CD4-positive, alpha-beta memory T cell (primary cell): ENCODE measurements around the gene TOR1A. TPM values are rescaled to one million over a fixed set of nuclear protein-coding genes. Genes with fewer than 3 reads are reported as not detected.

Experiments
- CTCF ChIA-PET: fragments of 350-600 bp; sonication (Branson Sonifier 250); formaldehyde crosslinking; loops from one replicate; lab custom pipeline; 2021; ENCODE audit warnings: inconsistent platforms; ENCODE audit not compliant: partially characterized antibody; lab: Charles Lee
- POLR2A ChIA-PET: fragments of 350-600 bp; sonication (Branson Sonifier 250); formaldehyde crosslinking; loops from one replicate; lab custom pipeline; 2021; ENCODE audit not compliant: partially characterized antibody; lab: Charles Lee
- DNase-seq, 5 donors: peaks; one replicate each; pipeline versions ENCODE4 v3.0.0 to v3.0.0-alpha.2; 2020 to 2022; ENCODE audit warnings: mixed read lengths in 1 of 5
- H3K27ac ChIP-seq: one replicate; pipeline ENCODE4 v1.7.0; 2013; ENCODE audit warnings: low read depth, low read length
- H3K27me3 ChIP-seq: 2 replicates; pipeline ENCODE4 v1.7.0; 2013; ENCODE audit warnings: mild to moderate bottlenecking, low read length, moderate library complexity; ENCODE audit not compliant: insufficient read depth
- H3K36me3 ChIP-seq: 2 replicates; pipeline ENCODE4 v1.7.0; 2013; ENCODE audit warnings: mild to moderate bottlenecking, low read length, moderate library complexity; ENCODE audit not compliant: insufficient read depth
- H3K4me1 ChIP-seq: 2 replicates; pipeline ENCODE4 v1.7.0; 2013; ENCODE audit warnings: mild to moderate bottlenecking, low read length, moderate library complexity; ENCODE audit not compliant: insufficient read depth
- H3K4me3 ChIP-seq, 2 donors: one replicate each; pipeline ENCODE4 v1.7.0; 2013; ENCODE audit warnings: low read length in 2 of 2, mild to moderate bottlenecking in 1 of 2
- H3K9me3 ChIP-seq, 2 donors: one replicate each; pipeline ENCODE4 v1.7.0; 2013; ENCODE audit warnings: low read length in 2 of 2, control low read depth in 1 of 2; ENCODE audit not compliant: control insufficient read depth in 1 of 2
- H3K27ac Mint-ChIP-seq, 7 donors: one replicate each; pipeline ENCODE4 v1.8.0; 2020 to 2021; ENCODE audit warnings: mixed read lengths in 7 of 7, mild to moderate bottlenecking in 6 of 7, inconsistent platforms in 3 of 7, moderate library complexity in 3 of 7
- H3K27me3 Mint-ChIP-seq, 2 donors: one replicate each; pipeline ENCODE4 v1.8.0; 2020 to 2021; ENCODE audit warnings: mixed read lengths in 2 of 2
- H3K36me3 Mint-ChIP-seq, 2 donors: one replicate each; pipeline ENCODE4 v1.8.0; 2020 to 2021; ENCODE audit warnings: mixed read lengths in 2 of 2, inconsistent platforms in 1 of 2, mild to moderate bottlenecking in 1 of 2
- H3K4me1 Mint-ChIP-seq, 4 donors: one replicate each; pipeline ENCODE4 v1.8.0; 2020 to 2021; ENCODE audit warnings: mixed read lengths in 4 of 4, mild to moderate bottlenecking in 1 of 4
- H3K4me3 Mint-ChIP-seq, 8 donors: one replicate each; pipeline ENCODE4 v1.8.0; 2020 to 2021; ENCODE audit warnings: mixed read lengths in 8 of 8, mild to moderate bottlenecking in 7 of 8, moderate library complexity in 6 of 8, inconsistent platforms in 3 of 8
- H3K9me3 Mint-ChIP-seq, 8 donors: one replicate each; pipeline ENCODE4 v1.8.0; 2020 to 2021; ENCODE audit warnings: mixed read lengths in 8 of 8, mild to moderate bottlenecking in 5 of 8, inconsistent platforms in 3 of 8, moderate library complexity in 1 of 8
- intact Hi-C: fragments of 100-400 bp; cut with micrococcal nuclease; formaldehyde crosslinking; loops from one replicate; pipeline ENCODE4 v1.15.1; 2023
- polyA plus RNA-seq, 2 donors: library from polyadenylated mRNA; unstranded; fragments of 300-500 nt; fragmentation: Illumina TruSeq; gene quantifications; one replicate each; pipeline ENCODE4 v1.2.3, GENCODE V29; 2021
- total RNA-seq, 2 experiments: library from RNA; stranded (reverse); gene quantifications; one replicate each; pipeline ENCODE4 v1.2.3, GENCODE V29; 2021

TOR1A gene
- total and polyA plus RNA-seq, 4 experiments from 2014 or later, result 39.8 to 82.5 (median 54.1) TPM

DNA sequence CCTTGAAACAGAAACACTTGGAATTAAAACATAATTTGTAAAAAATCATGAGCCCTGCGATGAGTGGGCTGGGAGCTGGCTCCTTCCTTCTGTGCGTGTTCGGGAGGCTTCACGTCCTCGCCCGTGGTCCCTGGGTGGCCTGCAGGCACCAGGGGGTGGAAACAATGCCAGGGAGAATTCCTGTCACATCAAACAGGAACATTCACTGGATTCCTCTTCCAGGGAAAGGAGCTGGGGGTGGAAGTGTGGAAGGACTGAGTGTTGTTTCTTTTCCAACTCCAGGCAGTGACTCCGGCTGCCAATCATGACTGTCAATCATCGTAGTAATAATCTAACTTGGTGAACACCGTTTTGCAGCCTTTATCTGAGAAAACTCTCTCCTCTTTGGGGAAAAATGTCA is 10.3 kb downstream of the TOR1A start:
- POLR2A ChIA-PET, result no interaction called here
- peak overlapping the region in 1 of 7 donors; percentile 27 for H3K27ac Mint-ChIP-seq
- H3K9me3 Mint-ChIP-seq, result no peaks in the 10 kb centered on the region
- peaks cover 7% of the 10 kb centered on the region for H3K4me1 ChIP-seq
- peaks cover 12 to 36% (median 14%) of the 10 kb centered on the region in 4 donors for H3K4me1 Mint-ChIP-seq
- no peaks in the 10 kb centered on the region for H3K27me3 ChIP-seq
- CTCF ChIA-PET, result no interaction called here
- H3K4me3 Mint-ChIP-seq, result no peak overlapping the region
- no peak overlapping the region for H3K4me3 ChIP-seq
- peaks cover 29 to 77% of the 10 kb centered on the region in 2 donors for H3K36me3 Mint-ChIP-seq
- no peaks in the 10 kb centered on the region for H3K27me3 Mint-ChIP-seq
- DNase-seq, result no peak
- H3K27ac ChIP-seq, result no peak overlapping the region
- intact Hi-C loops, result no loop called here
- no peaks in the 10 kb centered on the region for H3K9me3 ChIP-seq
- peaks cover 59% of the 10 kb centered on the region for H3K36me3 ChIP-seq

DNA sequence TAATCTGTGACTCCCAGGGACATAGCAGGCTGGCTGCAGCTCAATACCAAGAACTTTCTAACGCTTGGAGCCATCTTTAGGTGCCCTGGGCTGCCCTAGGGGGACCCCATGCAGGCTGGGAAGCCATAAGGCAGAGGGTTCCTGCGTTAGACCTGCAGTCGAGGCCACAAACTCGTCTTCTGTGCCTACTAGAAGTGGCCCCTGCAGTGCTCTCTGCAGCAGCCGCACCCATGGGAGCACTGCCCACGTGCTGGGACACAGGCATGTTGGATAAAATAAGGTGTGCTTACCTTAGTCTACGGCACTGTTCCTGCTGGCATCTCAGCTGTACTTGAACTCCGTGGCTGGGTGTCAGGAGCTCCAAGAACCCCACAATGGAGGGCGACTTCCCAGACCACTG is 11.6 kb downstream of the TOR1A start:
- ChIA-PET CTCF (interaction anchor here (2.4 kb wide), 1 partner anchor 22 kb away, joined by 5 read pairs; no protein-coding TSS in a partner anchor), POLR2A (interaction anchor here (1.0 to 2.0 kb wide), 5 partner anchors 9 to 151 kb away, joined by 3 to 13 read pairs (median 4); partner anchors contain the start of genes C9orf78, TOR1B and USP20)
- intact Hi-C loops, result no loop called here
- no peak for DNase-seq
- H3K27ac Mint-ChIP-seq, result peak overlapping the region in 4 of 7 donors; percentile 28 to 76 (median 51)
- no peak overlapping the region for H3K4me3 Mint-ChIP-seq
- Histone ChIP-seq H3K4me1 (peaks cover 7% of the 10 kb centered on the region), H3K27ac (no peak overlapping the region), H3K9me3 (no peaks in the 10 kb centered on the region), H3K36me3 (peaks cover 59% of the 10 kb centered on the region), H3K27me3 (no peaks in the 10 kb centered on the region), H3K4me3 (no peak overlapping the region)
- peaks cover 0 to 1% (median 0%) of the 10 kb centered on the region in 8 donors for H3K9me3 Mint-ChIP-seq
- H3K27me3 Mint-ChIP-seq, result no peaks in the 10 kb centered on the region
- H3K4me1 Mint-ChIP-seq, result peaks cover 12 to 33% (median 13%) of the 10 kb centered on the region in 4 donors
- H3K36me3 Mint-ChIP-seq, result peaks cover 26 to 71% of the 10 kb centered on the region in 2 donors

DNA sequence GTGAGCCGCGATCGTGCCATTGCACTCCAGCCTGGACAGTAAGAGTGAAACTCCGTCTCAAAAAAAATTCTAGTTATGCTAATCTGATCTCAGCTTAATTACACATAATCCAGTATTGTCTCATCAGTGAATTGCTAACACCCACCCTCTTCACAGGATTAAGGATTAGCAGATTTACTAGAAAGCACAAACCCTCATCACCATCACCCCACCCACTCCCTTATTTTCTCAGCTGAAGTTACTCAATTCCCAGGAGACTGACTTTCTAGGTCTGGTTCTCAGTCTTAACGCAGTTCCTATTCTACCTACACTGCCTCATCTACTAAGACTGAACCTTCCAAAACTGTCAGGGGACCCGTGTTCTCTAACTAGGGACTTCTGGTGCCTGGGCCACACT is 12.0 kb downstream of the TOR1A start:
- Histone ChIP-seq H3K9me3 (no peaks in the 10 kb centered on the region), H3K27me3 (no peaks in the 10 kb centered on the region), H3K4me1 (peaks cover 7% of the 10 kb centered on the region), H3K36me3 (peaks cover 59% of the 10 kb centered on the region), H3K27ac (no peak overlapping the region), H3K4me3 (no peak overlapping the region)
- H3K27ac Mint-ChIP-seq, result peak overlapping the region in 6 of 7 donors; percentile 28 to 76 (median 51)
- H3K4me3 Mint-ChIP-seq, result no peak overlapping the region
- no peak for DNase-seq
- POLR2A ChIA-PET, result interaction anchor here (1.0 to 2.0 kb wide), 6 partner anchors 9 to 152 kb away, joined by 3 to 13 read pairs (median 4); partner anchors contain the start of genes C9orf78, TOR1B and USP20
- intact Hi-C loops, result no loop called here
- peaks cover 29 to 73% of the 10 kb centered on the region in 2 donors for H3K36me3 Mint-ChIP-seq
- H3K27me3 Mint-ChIP-seq, result no peaks in the 10 kb centered on the region
- CTCF ChIA-PET, result interaction anchor here (0.6 to 2.4 kb wide), 2 partner anchors 14 to 21 kb away, joined by 3 to 5 read pairs; no protein-coding TSS in a partner anchor
- H3K9me3 Mint-ChIP-seq, result peaks cover 0 to 1% (median 0%) of the 10 kb centered on the region in 8 donors
- peaks cover 14 to 35% (median 16%) of the 10 kb centered on the region in 4 donors for H3K4me1 Mint-ChIP-seq

DNA sequence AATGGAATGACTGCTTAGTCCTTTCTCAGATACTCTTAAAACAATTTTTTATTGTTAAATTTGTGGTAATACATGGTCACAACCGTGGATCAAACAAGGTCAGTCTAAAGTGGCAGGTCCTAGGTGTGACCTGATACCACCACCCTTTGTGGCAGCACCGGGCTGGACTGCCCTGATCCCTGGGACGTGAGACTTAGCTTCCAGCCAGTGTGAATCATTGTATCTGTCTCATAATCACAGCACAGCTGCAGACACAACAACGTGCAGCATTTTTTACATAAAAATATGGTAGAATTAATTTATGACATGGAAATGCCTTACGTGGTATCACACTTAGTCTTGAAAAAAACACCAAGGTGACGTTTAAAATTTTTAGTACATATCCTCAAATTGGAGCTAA is 13.1 kb downstream of the TOR1A start:
- H3K27ac Mint-ChIP-seq, result peak overlapping the region in 1 of 7 donors; percentile 8
- ChIA-PET CTCF (interaction anchor here (0.7 to 2.4 kb wide), 3 partner anchors 20 to 441 kb away, joined by 3 to 5 read pairs (median 3); no protein-coding TSS in a partner anchor), POLR2A (interaction anchor here (0.5 to 1.0 kb wide), 2 partner anchors 27 to 59 kb away, joined by 3 read pairs; no protein-coding TSS in a partner anchor)
- peaks cover 17 to 37% (median 20%) of the 10 kb centered on the region in 4 donors for H3K4me1 Mint-ChIP-seq
- peaks cover 0 to 1% (median 0%) of the 10 kb centered on the region in 8 donors for H3K9me3 Mint-ChIP-seq
- H3K4me1 ChIP-seq, result peaks cover 16% of the 10 kb centered on the region
- H3K27ac ChIP-seq, result no peak overlapping the region
- H3K27me3 ChIP-seq, result no peaks in the 10 kb centered on the region
- no peaks in the 10 kb centered on the region for H3K9me3 ChIP-seq
- H3K36me3 ChIP-seq, result peaks cover 52% of the 10 kb centered on the region
- DNase-seq, result no peak
- intact Hi-C loops, result no loop called here
- H3K27me3 Mint-ChIP-seq, result no peaks in the 10 kb centered on the region
- no peak overlapping the region for H3K4me3 ChIP-seq
- H3K36me3 Mint-ChIP-seq, result peaks cover 30 to 71% of the 10 kb centered on the region in 2 donors
- H3K4me3 Mint-ChIP-seq, result no peak overlapping the region

DNA sequence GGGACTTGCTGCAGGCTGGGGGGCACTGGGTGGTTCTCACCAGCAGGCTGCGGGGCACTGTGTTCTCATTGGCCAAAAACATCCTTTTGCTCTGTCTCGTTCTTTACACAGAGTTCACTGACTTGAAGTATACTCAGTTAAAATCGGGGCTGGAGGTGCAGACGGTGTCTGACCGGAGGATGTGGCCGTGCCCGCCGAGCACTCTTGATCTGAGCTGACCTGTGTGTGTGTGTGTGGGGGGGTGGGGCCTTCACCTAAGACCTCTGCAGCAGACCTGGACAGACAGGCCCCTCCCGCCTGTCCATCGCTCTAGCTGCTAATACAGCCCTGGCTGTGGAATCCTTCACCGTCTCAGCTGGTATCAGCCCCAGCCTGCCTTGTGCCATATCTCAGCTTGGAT is 13.8 kb downstream of the TOR1A start:
- Histone ChIP-seq H3K27me3 (no peaks in the 10 kb centered on the region), H3K36me3 (peaks cover 45% of the 10 kb centered on the region), H3K9me3 (no peaks in the 10 kb centered on the region)

DNA sequence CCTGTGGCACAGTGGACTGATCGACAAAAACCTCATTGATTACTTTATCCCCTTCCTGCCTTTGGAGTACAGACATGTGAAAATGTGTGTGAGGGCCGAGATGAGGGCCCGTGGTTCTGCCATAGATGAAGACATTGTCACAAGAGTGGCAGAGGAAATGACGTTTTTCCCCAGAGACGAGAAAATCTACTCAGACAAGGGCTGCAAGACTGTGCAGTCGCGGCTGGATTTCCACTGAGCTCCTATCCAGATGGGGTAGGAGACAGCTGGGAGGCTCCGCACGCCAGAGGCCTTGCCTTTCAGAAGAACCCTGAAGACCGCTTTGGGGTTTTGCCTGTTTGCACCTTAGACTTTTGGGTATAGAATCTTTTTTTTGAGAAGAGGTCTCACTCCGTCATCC is 14.6 kb downstream of the TOR1A start:
- Mint-ChIP-seq H3K9me3 (peaks cover 0 to 1% (median 0%) of the 10 kb centered on the region in 8 donors), H3K4me1 (peaks cover 19 to 44% (median 23%) of the 10 kb centered on the region in 4 donors), H3K36me3 (peaks cover 28 to 62% of the 10 kb centered on the region in 2 donors), H3K27ac (peak overlapping the region in 3 of 7 donors; percentile 40 to 75 (median 57)), H3K4me3 (no peak overlapping the region), H3K27me3 (no peaks in the 10 kb centered on the region)
- no peak for DNase-seq
- H3K27ac ChIP-seq, result no peak overlapping the region
- intact Hi-C loops, result no loop called here
- CTCF ChIA-PET, result no interaction called here
- H3K4me3 ChIP-seq, result no peak overlapping the region
- H3K4me1 ChIP-seq, result peaks cover 25% of the 10 kb centered on the region
- H3K27me3 ChIP-seq, result no peaks in the 10 kb centered on the region
- POLR2A ChIA-PET, result interaction anchor here (0.9 kb wide), 1 partner anchor 189 kb away, joined by 3 read pairs; no protein-coding TSS in a partner anchor
- no peaks in the 10 kb centered on the region for H3K9me3 ChIP-seq
- H3K36me3 ChIP-seq, result peaks cover 39% of the 10 kb centered on the region

More for the DNA sequence above, 13.8 kb downstream of the TOR1A start:
- DNase-seq, result no peak
- Mint-ChIP-seq H3K4me3 (no peak overlapping the region), H3K27ac (peak overlapping the region in 2 of 7 donors; percentile 42 to 54), H3K9me3 (peaks cover 0 to 1% (median 0%) of the 10 kb centered on the region in 8 donors), H3K27me3 (no peaks in the 10 kb centered on the region), H3K36me3 (peaks cover 31 to 68% of the 10 kb centered on the region in 2 donors), H3K4me1 (peaks cover 18 to 42% (median 22%) of the 10 kb centered on the region in 4 donors)
- intact Hi-C loops, result no loop called here
- H3K4me3 ChIP-seq, result no peak overlapping the region
- peaks cover 23% of the 10 kb centered on the region for H3K4me1 ChIP-seq
- ChIA-PET CTCF (no interaction called here), POLR2A (interaction anchor here (0.5 to 0.9 kb wide), 2 partner anchors 28 to 188 kb away, joined by 3 read pairs; no protein-coding TSS in a partner anchor)
- no peak overlapping the region for H3K27ac ChIP-seq

DNA sequence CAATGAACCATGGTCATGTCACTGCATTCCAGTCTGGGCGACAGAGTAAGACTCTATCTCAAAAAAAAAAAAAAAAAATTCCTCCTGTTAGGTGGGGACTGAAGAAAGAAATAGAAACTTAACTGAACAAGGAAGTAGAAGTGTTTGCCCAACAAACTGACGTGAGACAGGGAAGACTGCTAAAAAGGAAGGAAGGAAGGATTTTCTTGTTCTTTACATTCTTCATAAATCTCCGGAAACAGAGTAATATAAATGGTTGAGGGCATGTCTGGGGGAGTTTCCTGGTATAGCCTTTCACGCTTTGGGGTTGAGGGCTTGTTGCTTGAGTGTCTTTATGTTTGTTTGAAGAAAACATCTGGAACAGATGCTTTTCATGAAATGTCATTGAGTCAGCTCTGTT is 17.9 kb downstream of the TOR1A start:
- Mint-ChIP-seq H3K9me3 (peaks cover 0 to 1% (median 0%) of the 10 kb centered on the region in 8 donors), H3K4me3 (peak overlapping the region in 5 of 8 donors; percentile 24 to 57 (median 50)), H3K4me1 (peaks cover 20 to 47% (median 26%) of the 10 kb centered on the region in 4 donors), H3K27me3 (no peaks in the 10 kb centered on the region), H3K36me3 (peaks cover 28 to 50% of the 10 kb centered on the region in 2 donors), H3K27ac (peak overlapping the region; percentile 15 to 85 (median 72))
- H3K4me3 ChIP-seq, result no peak overlapping the region
- no peaks in the 10 kb centered on the region for H3K9me3 ChIP-seq
- H3K27me3 ChIP-seq, result no peaks in the 10 kb centered on the region
- H3K4me1 ChIP-seq, result peaks cover 30% of the 10 kb centered on the region
- no peak for DNase-seq
- intact Hi-C loops, result no loop called here
- H3K27ac ChIP-seq, result no peak overlapping the region
- ChIA-PET CTCF (interaction anchor here (0.7 to 1.0 kb wide), 2 partner anchors 68 to 906 kb away, joined by 3 to 4 read pairs; no protein-coding TSS in a partner anchor), POLR2A (no interaction called here)
- H3K36me3 ChIP-seq, result peaks cover 29% of the 10 kb centered on the region
